ENCODE measurements around the gene PLA2G4C.

Gene PLA2G4C

DNA sequence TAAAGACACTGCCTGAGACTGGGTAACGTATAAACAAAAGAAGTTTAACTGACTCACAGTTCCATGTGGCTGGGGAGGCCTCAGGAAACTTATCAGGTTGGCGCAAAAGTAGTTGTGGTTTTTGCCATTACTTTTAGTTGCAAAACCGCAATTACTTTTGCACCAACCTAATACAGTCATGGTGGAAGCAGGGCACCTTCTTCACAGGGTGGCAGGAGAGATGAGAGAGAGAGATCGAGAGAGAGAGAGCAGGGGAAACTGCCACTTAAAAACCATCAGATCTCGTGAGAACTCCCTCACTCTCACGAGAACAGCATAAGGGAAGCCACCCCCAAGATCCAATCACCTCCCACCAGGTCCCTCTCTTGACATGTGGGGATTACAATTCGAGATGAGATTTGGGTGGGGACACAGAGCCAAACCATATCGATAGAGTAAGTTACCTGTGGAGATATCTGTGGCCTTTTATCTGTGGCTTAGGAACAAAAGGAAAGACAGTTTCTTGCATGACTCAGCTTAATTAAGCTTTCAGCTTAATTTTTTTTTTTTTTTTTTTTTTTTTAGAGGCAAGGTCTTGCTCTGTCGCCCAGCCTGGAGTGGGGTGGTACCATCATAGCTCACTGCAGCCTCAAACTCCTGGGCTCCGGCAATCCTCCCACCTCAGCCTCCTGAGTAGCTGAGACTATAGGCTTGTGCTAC, 59.1 kb downstream of the PLA2G4C start:
- no peaks in the 10 kb centered on the region for H4K20me1 ChIP-seq (ENCODE audit: insufficient read depth, low read length)
- H3K9ac ChIP-seq (ENCODE audit: low read length), result no peak overlapping the region
- H3K27ac ChIP-seq (ENCODE audit: low read depth, low read length, poor library complexity, severe bottlenecking), result no peak overlapping the region
- no peaks in the 10 kb centered on the region for H3K36me3 ChIP-seq (ENCODE audit: insufficient read depth, low read length)
- no peaks in the 10 kb centered on the region; the same call in 1 of the 2 replicates for H3K27me3 ChIP-seq (ENCODE audit: insufficient read depth, low read length)
- no peak overlapping the region for H2AFZ ChIP-seq (ENCODE audit: low read length)
- H3K9me2 ChIP-seq (ENCODE audit: low read depth, low read length), result no peaks in the 10 kb centered on the region
- H3K4me1 ChIP-seq (ENCODE audit: insufficient read depth, low read length, severe bottlenecking), result no peaks in the 10 kb centered on the region
- H3K79me2 ChIP-seq (ENCODE audit: insufficient read depth, low read length), result no peaks in the 10 kb centered on the region
- H3F3A ChIP-seq (ENCODE audit: insufficient read depth, low read length), result no peaks in the 10 kb centered on the region
- no peak overlapping the region for H3K4me2 ChIP-seq (ENCODE audit: low read length)
- H3K4me3 ChIP-seq (ENCODE audit: low read depth, low read length, poor library complexity, severe bottlenecking), result no peak overlapping the region
- H3K9me3 ChIP-seq (ENCODE audit: low read length), result no peaks in the 10 kb centered on the region
- TF ChIP-seq EZH2 (IDR thresholded peaks at IDR 0.05; ENCODE audit: borderline replicate concordance, low read length), result no peak
- TF ChIP-seq, protein P1, sequence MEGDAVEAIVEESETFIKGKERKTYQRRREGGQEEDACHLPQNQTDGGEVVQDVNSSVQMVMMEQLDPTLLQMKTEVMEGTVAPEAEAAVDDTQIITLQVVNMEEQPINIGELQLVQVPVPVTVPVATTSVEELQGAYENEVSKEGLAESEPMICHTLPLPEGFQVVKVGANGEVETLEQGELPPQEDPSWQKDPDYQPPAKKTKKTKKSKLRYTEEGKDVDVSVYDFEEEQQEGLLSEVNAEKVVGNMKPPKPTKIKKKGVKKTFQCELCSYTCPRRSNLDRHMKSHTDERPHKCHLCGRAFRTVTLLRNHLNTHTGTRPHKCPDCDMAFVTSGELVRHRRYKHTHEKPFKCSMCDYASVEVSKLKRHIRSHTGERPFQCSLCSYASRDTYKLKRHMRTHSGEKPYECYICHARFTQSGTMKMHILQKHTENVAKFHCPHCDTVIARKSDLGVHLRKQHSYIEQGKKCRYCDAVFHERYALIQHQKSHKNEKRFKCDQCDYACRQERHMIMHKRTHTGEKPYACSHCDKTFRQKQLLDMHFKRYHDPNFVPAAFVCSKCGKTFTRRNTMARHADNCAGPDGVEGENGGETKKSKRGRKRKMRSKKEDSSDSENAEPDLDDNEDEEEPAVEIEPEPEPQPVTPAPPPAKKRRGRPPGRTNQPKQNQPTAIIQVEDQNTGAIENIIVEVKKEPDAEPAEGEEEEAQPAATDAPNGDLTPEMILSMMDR (IDR thresholded peaks at IDR 0.05; ENCODE audit: low read length), result no peak

DNA sequence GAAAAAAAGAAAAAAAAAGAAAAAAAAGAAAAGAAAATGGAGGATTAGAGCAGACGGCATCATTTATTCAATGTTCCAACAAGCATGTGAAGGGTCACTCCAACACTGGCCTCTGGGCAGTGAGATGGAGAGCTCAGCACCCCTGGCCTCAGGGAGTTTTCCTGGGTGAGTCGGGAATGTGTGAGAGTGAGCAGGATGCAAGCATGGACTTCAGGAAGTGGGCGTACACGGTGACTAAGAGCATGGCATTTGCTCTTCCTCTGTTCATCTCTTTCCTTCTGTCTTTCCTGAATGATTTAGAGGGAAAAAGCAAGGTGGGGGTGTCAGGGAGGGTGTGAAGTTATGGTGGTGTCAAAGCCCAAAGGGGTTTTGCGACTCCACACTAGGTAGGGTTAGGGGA, 66.1 kb downstream of the PLA2G4C start:
- Histone ChIP-seq H3K27ac (ENCODE audit: low read depth, low read length, poor library complexity, severe bottlenecking) (no peak overlapping the region), H3K4me2 (ENCODE audit: low read length) (no peak overlapping the region), H3K9me3 (ENCODE audit: low read length) (no peaks in the 10 kb centered on the region), H3K4me1 (ENCODE audit: insufficient read depth, low read length, severe bottlenecking) (no peaks in the 10 kb centered on the region), H3K36me3 (ENCODE audit: insufficient read depth, low read length) (no peaks in the 10 kb centered on the region), H3K4me3 (ENCODE audit: low read depth, low read length, poor library complexity, severe bottlenecking) (no peak overlapping the region), H3K79me2 (ENCODE audit: insufficient read depth, low read length) (no peaks in the 10 kb centered on the region), H3K9me2 (ENCODE audit: low read depth, low read length) (no peaks in the 10 kb centered on the region), H3F3A (ENCODE audit: insufficient read depth, low read length) (no peaks in the 10 kb centered on the region), H2AFZ (ENCODE audit: low read length) (no peak overlapping the region), H3K27me3 (ENCODE audit: insufficient read depth, low read length) (peaks cover 7% of the 10 kb centered on the region; the same call in 1 of the 2 replicates), H4K20me1 (ENCODE audit: insufficient read depth, low read length) (no peaks in the 10 kb centered on the region), H3K9ac (ENCODE audit: low read length) (no peak overlapping the region)
- no peak for TF ChIP-seq EZH2 (IDR thresholded peaks at IDR 0.05; ENCODE audit: borderline replicate concordance, low read length)

DNA sequence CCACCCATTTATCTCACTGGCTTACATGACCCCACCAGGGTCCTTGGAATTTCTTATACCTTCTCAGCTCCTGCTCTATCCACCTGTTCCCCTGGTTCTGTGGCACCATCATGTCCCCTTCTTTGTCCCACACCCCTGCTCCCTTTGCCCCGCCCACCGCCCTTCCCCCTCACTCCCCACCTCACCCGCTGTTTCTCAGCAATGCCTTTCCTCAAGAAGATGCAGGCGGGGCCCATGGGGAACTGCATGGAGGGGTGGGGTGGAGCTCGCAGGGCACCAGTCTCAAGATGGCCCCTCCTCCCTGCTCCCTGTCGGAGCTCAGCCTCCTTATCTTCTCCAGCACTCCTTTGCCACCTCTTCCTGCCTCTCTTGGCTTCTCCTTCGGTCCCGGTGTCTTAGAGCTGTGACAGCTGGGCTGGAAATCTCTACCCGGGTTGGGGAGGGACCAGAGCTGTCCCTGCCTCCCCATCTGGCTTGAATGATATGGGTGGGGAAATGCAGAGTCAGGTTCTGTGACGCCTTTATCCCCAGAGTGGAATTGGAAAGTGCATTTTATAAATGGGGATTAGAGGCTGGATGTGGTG, 66.8 kb downstream of the PLA2G4C start, which contains the start of gene CABP5:
Gene CABP5, minus strand, starts transcription at position 405 of the 584 bp plus-strand sequence. Its CDS starts 157 bp downstream, at position 248.
- TF ChIP-seq EZH2 (IDR thresholded peaks at IDR 0.05; ENCODE audit: borderline replicate concordance, low read length), result no peak

DNA sequence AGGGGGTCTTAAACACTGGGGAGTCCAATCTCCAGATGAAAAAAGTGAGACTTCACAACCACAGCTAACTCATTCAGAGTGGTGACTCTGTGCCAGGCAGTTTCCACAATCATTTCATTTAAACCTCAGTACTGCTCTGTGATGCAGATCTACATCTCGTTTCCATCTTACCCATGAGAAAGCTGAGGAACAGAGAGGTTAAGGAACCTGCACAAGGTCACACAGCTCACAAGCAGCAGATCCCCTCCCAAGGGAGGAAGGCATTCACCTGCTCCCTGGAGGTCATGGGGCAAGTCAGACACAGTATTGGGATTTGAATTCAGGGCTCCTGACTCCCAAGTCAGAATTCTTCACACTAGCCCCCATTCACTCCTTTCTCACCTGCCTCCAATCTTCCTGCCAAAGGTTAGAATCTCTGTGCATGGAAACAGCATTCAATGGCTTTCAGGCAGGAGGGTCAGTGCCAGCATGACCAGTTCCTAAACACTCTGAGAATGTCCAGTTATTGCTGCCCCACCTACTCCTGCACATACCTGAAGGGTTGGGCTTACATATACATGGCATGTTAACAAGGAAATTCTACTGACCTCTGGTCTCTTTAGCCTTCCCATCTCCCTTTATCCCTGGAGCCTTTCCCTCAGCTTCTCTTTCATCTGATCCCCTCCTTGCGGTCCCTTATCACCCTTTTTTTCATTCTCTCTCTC, 68.6 kb downstream of the PLA2G4C start:
- TF ChIP-seq EZH2 (IDR thresholded peaks at IDR 0.05; ENCODE audit: borderline replicate concordance, low read length), result no peak
- TF ChIP-seq, protein P1 (IDR thresholded peaks at IDR 0.05; ENCODE audit: low read length), result no peak
- Histone ChIP-seq H3K9ac (ENCODE audit: low read length) (no peak overlapping the region), H3K27ac (ENCODE audit: low read depth, low read length, poor library complexity, severe bottlenecking) (no peak overlapping the region), H3K4me1 (ENCODE audit: insufficient read depth, low read length, severe bottlenecking) (no peaks in the 10 kb centered on the region), H2AFZ (ENCODE audit: low read length) (no peak overlapping the region), H3K36me3 (ENCODE audit: insufficient read depth, low read length) (no peaks in the 10 kb centered on the region), H3F3A (ENCODE audit: insufficient read depth, low read length) (no peaks in the 10 kb centered on the region), H3K27me3 (ENCODE audit: insufficient read depth, low read length) (peaks cover 14% of the 10 kb centered on the region; the same call in 1 of the 2 replicates), H3K4me2 (ENCODE audit: low read length) (no peak overlapping the region), H4K20me1 (ENCODE audit: insufficient read depth, low read length) (no peaks in the 10 kb centered on the region), H3K9me3 (ENCODE audit: low read length) (no peaks in the 10 kb centered on the region), H3K9me2 (ENCODE audit: low read depth, low read length) (no peaks in the 10 kb centered on the region), H3K79me2 (ENCODE audit: insufficient read depth, low read length) (no peaks in the 10 kb centered on the region), H3K4me3 (ENCODE audit: low read depth, low read length, poor library complexity, severe bottlenecking) (no peak overlapping the region)

More for the DNA sequence above, 66.8 kb downstream of the PLA2G4C start, which contains the start of gene CABP5:
- no peak within 1 kb of the TSS for H3K4me2 ChIP-seq (ENCODE audit: low read length)
- no peaks in the 10 kb centered on the region for H3K36me3 ChIP-seq (ENCODE audit: insufficient read depth, low read length)
- no peak within 1 kb of the TSS for H3K9ac ChIP-seq (ENCODE audit: low read length)
- H3K27ac ChIP-seq (ENCODE audit: low read depth, low read length, poor library complexity, severe bottlenecking), result no peak within 1 kb of the TSS
- H3K79me2 ChIP-seq (ENCODE audit: insufficient read depth, low read length), result no peaks in the 10 kb centered on the region
- no peaks in the 10 kb centered on the region for H3K9me2 ChIP-seq (ENCODE audit: low read depth, low read length)
- peaks cover 13% of the 10 kb centered on the region; the same call in 1 of the 2 replicates for H3K27me3 ChIP-seq (ENCODE audit: insufficient read depth, low read length)
- H4K20me1 ChIP-seq (ENCODE audit: insufficient read depth, low read length), result no peaks in the 10 kb centered on the region
- no peaks in the 10 kb centered on the region for H3K4me1 ChIP-seq (ENCODE audit: insufficient read depth, low read length, severe bottlenecking)
- H3K9me3 ChIP-seq (ENCODE audit: low read length), result no peaks in the 10 kb centered on the region
- no peak within 1 kb of the TSS for H2AFZ ChIP-seq (ENCODE audit: low read length)
- H3K4me3 ChIP-seq (ENCODE audit: low read depth, low read length, poor library complexity, severe bottlenecking), result no peak within 1 kb of the TSS
- H3F3A ChIP-seq (ENCODE audit: insufficient read depth, low read length), result no peaks in the 10 kb centered on the region

All from OCI-LY1 (cell line).